ENCODE measurements around the gene EFCAB12.
"Not testable (repeated sequence)": the region's sequence is repeated elsewhere in the genome, so short reads cannot be mapped to it uniquely, and the experiment has no call there.

The EFCAB12 gene

DNA sequence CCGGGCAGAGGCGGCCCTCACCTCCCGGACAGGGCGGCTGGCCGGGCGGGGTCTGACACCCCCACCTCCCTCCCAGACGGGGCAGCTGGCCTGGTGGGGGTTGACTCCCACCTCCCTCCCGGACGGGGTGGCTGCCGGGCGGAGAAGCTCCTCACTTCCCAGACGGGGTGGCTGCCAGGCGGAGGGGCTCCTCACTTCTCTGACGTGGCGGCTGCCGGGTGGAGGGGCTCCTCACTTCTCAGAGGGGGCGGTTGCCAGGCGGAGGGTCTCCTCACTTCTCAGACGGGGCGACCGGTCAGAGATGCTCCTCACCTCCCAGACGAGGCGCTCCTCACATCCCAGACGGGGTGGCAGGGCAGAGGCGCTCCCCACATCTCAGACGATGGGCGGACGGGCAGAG lies 65.1 kb downstream of the EFCAB12 start:
- DNase-seq = not testable (repeated sequence)

DNA sequence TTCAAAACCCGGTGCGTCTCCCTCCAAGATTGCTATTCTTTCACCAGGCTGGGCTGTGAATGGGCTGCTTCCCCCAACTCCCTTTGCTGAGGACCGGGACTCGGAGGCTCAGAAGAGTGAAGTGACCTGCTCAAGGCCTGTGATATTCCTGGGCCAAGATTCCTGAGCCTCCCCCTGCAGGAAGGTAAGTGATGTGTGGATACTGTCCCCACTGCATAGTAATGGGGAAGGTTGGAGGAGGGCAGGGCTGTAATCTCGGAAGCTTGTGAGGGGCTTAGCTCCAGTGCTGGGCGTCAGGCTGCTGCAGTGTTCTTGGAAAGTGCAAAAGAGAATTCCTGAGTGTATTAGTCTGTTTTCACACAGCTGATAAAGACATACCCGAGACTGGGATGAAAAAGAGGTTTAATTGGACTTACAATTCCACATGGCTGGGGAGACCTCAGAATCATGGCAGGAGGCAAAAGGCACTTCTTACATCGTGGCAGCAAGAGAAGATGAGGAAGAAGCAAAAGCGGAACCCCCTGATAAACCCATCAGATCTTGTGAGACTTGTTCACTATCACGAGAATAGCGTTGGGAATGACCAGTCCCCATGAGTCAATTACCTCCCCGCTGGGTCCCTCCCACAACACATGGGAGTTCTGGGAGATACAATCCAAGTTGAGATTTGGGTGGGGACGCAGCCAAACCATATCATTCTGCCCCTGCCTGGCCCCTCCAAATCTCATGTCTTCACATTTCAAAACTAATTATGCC lies 67.6 kb downstream of the EFCAB12 start:
- no peak for DNase-seq

- no peak for DNase-seq
Measured at GRCh38 chr3:129360171-129360611, 68.2 kb downstream of the EFCAB12 start.

DNA sequence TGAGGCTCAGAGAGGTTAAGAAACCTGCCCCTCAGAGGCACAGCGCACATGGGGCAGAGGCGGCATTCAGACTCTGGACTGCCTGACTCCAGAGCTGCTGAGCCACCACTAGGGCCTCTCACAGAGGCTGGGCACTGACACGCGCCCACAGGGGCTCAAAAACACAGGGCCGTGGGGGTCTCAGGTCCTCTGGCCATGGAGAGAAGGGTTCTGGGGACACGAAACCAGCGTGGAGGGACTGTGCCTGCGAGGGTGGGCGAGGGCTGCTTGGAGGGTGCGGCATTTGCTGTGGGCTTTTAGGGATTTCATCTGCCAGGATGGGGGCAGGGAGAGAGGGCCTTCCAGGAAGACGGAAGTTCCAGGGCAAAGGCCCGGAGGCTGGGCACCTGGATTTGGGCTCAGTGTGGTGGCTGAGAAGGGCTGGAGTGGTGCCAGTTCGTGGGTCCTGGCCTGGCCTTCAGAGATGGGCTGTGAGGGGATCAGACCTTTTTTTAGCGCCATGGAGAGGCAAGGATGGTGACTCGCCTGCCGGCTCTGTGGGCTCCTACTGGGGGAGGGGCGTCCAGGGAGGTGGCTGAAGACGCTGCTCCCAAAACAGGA lies 69.6 kb downstream of the EFCAB12 start:
- DNase-seq = no peak

GRCh38 chr3:129358177-129358771 lies 70.2 kb downstream of the EFCAB12 start:
- no peak for DNase-seq

DNA sequence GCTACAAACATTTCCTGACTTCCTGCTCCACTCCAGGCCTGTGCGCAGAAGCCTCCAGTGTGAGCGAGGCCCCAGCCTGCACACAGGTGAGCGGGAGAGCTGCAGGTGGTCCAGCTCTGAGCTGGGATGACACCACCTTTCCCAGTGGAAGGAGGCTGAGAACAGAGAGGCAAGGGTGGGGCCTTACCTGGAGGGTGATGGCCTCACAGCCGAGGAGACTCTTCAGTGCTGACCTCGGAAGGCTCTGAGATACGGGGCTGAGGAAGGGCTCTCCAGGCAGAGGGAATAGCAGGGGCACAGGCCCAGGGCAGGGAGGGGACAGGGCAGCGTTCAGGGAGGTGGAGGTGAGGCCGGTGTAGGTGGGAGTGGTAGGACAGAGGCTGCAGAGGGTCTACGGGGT lies 70.8 kb downstream of the EFCAB12 start:
- no peak for DNase-seq

GRCh38 chr3:129356756-129357425 lies 71.5 kb downstream of the EFCAB12 start:
- no peak for DNase-seq

- DNase-seq = no peak
Measured at GRCh38 chr3:129353589-129353941, 74.9 kb downstream of the EFCAB12 start.

DNA sequence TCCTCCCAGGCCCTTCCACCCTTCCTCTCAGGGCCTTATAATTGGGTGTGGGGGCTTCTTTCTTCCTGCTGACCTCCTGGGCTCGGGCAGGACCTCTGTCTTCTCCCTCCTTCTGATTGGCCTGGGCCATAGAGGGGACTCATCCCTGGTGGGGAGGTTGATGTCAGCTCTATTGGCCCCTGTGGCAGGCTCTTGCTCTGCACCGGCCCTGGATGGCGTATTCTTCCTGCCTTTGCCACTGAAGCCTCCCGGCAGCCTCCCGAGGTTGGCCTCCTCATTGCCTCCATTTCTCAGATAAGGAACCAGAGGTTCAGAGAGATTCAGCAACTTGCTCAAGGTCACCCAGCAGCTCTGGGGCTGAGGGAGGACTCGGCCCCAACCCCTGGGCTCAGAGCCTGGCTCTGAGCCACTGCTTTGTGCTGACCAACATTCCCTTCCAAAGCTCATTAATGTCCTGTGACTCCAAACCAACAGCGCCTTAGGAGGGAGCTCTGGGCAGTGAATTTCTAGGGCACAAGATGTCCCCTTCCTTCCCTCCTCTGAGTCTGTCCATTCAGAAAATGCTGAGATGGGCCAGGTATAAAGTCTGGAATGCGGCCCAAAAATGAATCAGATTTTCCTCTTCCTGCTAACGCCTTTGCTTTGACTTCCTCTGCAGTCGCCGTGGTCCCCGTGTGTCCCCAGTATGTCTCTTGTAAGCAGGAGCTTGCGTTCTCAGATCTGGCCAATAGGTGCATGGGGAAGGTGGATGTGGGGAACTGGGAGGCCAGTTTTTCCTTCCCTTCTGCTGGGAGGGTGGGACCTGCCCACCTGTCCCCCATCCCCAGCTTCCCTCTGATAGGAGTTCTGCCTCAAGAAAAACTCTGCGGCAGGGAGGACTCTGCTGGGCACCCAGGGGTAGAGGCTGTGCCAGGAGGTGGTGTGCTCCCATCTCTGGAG lies 75.5 kb downstream of the EFCAB12 start:
- no peak for DNase-seq

DNA sequence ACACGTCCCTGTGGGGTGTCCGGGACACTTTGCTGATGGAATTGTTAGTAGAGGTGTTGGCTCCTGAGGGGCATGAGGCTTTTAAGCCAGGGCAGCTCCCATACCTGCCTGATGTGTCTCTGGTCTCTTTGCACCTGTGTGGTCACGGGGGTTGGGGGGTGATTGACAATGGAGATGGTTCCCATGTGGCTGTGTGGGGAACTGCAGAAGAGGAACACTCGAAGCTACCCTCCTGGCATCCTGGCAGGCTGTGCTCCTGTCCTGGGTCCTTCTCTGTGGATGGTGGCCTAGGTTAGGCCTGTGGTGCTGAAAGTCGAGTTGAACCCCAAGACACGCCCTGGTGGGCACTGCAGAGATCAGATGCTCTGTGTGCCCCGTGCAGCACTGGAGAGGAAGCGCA lies 76.4 kb downstream of the EFCAB12 start:
- no peak for DNase-seq

All from CD4-positive, alpha-beta T cell treated with Interferon gamma for 1 hour (primary cell).